ENCODE results near the gene MYBL2.

- TF ChIP-seq EZH2 (IDR thresholded peaks at IDR 0.05; ENCODE audit: borderline replicate concordance, low read length): no peak
- no peak for TF ChIP-seq CTCF (conservative IDR thresholded peaks at IDR 0.05 in 1 of 2, IDR thresholded peaks at IDR 0.05 in 1 of 2; ENCODE audit: extremely low read depth in 1 of 2, insufficient read depth in 1 of 2, low read depth in 1 of 2, low read length in 2 of 2)
These were observed 53.1 kb downstream of the MYBL2 start for GRCh38 chr20:43720007-43720406.

Data from mammary epithelial cell (primary cell).